Measurements from ENCODE around the gene PERM1.

DNA sequence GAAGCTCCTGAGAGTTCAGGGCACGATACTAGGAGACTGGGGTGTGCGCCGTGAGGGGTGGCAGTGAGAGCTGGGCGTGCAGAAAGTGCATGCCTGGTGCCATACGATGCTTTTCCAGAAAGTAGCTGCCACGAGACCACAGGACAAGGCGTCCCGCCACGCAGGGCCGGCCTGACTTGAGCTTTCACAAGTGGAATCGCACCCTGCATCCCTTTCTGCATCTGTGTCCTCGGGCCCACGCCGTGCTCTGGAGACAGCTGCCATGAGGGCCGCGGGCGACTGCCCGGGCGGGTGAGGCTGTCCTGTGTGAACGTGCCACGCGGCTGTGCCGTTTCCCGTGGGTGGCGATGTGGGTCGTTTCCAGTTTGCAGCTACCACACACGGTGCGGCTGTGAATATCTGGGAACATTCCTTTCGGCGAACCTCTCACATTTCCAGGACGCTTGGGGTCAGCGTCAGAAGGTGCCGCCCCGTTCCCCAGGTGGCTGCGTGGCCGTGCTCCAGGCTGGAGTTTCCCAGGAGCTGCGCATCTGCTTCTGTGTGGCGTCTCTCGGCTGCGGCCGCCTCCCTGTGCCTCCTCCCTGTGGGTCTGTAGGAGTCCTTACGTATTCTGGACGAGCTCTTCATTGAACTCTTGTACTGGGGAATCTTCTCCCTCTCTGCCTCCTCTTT, 1.0 kb upstream of the PERM1 start:
- TF ChIP-seq, protein P1, sequence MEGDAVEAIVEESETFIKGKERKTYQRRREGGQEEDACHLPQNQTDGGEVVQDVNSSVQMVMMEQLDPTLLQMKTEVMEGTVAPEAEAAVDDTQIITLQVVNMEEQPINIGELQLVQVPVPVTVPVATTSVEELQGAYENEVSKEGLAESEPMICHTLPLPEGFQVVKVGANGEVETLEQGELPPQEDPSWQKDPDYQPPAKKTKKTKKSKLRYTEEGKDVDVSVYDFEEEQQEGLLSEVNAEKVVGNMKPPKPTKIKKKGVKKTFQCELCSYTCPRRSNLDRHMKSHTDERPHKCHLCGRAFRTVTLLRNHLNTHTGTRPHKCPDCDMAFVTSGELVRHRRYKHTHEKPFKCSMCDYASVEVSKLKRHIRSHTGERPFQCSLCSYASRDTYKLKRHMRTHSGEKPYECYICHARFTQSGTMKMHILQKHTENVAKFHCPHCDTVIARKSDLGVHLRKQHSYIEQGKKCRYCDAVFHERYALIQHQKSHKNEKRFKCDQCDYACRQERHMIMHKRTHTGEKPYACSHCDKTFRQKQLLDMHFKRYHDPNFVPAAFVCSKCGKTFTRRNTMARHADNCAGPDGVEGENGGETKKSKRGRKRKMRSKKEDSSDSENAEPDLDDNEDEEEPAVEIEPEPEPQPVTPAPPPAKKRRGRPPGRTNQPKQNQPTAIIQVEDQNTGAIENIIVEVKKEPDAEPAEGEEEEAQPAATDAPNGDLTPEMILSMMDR (IDR thresholded peaks at IDR 0.05), result no peak
- no peak for TF ChIP-seq EP300 (IDR thresholded peaks at IDR 0.05)
- TF ChIP-seq POLR2AphosphoS5 (IDR thresholded peaks at IDR 0.05), result no peak
- TF ChIP-seq POLR2A (IDR thresholded peaks at IDR 0.05), result no peak

Measured in gastroesophageal sphincter (tissue), 3 donors.